HG03039 (cell line): ENCODE data around the gene RAPGEF1.

Experiments
- ATAC-seq: cut with Tn5 transposase; IDR thresholded peaks from one replicate; pipeline ENCODE4 v1.9.1; 2021; ENCODE audit warnings: mild to moderate bottlenecking, moderate library complexity; ENCODE audit not compliant: unreplicated experiment

The RAPGEF1 gene

GRCh38 chr9:131545003-131545785 lies 194.7 kb downstream of the RAPGEF1 start, which contains the start of gene PRRT1B:
TSS of gene PRRT1B (plus strand) at chr9:131545523. CDS start at chr9:131545616, 93 bp downstream.
- ATAC-seq, result no peak

GRCh38 chr9:131543141-131543540 lies 196.7 kb downstream of the RAPGEF1 start:
- no peak for ATAC-seq

- ATAC-seq, result no peak
Observed at GRCh38 chr9:131539223-131539923, 200.5 kb downstream of the RAPGEF1 start.

GRCh38 chr9:131537946-131538345 lies 201.9 kb downstream of the RAPGEF1 start:
- no peak for ATAC-seq

- ATAC-seq, result no peak
Observed at GRCh38 chr9:131534721-131535237, 205.1 kb downstream of the RAPGEF1 start.

GRCh38 chr9:131530920-131531832 lies 208.7 kb downstream of the RAPGEF1 start, which contains the start of gene UCK1:
TSS of gene UCK1 (minus strand) at chr9:131531263. CDS start at chr9:131531174, 89 bp downstream.
- peak; percentile 55 for ATAC-seq

GRCh38 chr9:131530546-131530919 lies 209.3 kb downstream of the RAPGEF1 start:
- ATAC-seq, result peak; percentile 21

GRCh38 chr9:131529597-131530545 lies 210.0 kb downstream of the RAPGEF1 start:
- ATAC-seq, result no peak

- no peak for ATAC-seq
Observed at GRCh38 chr9:131528886-131529505, 210.9 kb downstream of the RAPGEF1 start.

GRCh38 chr9:131528186-131528585 lies 211.7 kb downstream of the RAPGEF1 start:
- no peak for ATAC-seq
